ENCODE data around the gene MYCL.

MYCL gene

DNA sequence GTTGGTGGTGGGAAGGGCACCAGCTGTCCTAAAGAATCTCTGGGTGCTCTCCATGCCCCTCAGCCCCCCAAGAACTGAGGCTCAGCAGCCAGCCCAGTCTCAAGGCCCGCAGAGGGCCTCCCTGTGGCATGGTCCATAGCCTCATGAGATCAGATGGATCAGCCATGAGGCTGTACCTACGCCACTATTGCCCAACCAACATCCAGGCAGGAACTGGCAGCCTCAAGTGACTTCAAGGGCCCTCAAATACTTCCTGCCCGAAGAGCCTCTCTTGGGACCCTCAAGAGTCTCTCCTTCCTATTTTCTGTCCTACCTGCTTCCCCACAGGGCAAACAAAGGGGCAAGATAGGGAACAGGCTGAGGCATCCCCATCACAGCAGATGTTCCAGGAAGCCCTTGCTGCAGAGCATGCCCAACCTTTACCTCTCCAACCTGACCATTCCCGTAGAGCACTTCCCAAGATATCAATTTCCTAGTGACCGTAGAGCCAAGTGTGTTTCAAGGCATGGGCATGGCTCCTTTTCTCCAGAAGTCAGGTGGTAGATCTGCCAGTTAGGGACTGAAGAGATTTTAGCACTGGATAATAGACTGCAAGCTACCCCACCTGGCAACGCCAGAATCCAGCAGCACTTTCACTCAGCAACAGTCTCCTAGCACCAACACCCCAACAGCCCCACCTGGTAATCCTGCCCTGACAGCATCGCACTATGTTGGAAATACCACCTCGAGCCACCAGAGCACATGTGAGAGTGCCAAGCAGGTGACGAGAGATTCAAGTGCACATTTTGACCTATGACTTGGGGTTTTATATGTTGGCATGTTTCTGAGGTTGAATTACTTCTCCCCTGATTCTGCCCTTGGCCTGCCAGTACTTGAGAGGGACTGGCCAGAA lies 39.5 kb upstream of the MYCL start:
- ChIA-PET CTCF (interaction anchor here (1.0 kb wide), 2 partner anchors 16 to 33 kb away, joined by 3 read pairs; no protein-coding TSS in a partner anchor), POLR2A (no interaction called here)
- DNase-seq: no peak
- peaks cover 2 to 34% (median 17%) of the 10 kb centered on the region in 4 experiments for H3K4me1 ChIP-seq (ENCODE audit: control extremely low read depth in 1 of 4, control insufficient read depth in 4 of 4, insufficient read depth in 4 of 4, low read length in 3 of 4)
- H3K4me3 ChIP-seq (ENCODE audit: control insufficient read depth in 1 of 7, extremely low read depth in 1 of 7, insufficient read depth in 4 of 7, low read depth in 2 of 7, low read length in 6 of 7): no peak overlapping the region
- 98% methylated on average over 5 of the region's 9 CpGs for WGBS (ENCODE audit: insufficient coverage)
- H3K9me3 ChIP-seq (ENCODE audit: control extremely low read depth in 1 of 5, control insufficient read depth in 4 of 5, insufficient read depth in 2 of 5, low read depth in 1 of 5, low read length in 4 of 5): no peaks in the 10 kb centered on the region
- H3K27me3 ChIP-seq (replicated peaks in 2 of 5; ENCODE audit: control insufficient read depth in 4 of 5, insufficient read depth in 5 of 5, low read length in 4 of 5): no peaks in the 10 kb centered on the region
- H3K36me3 ChIP-seq (ENCODE audit: control insufficient read depth in 4 of 4, insufficient read depth in 4 of 4, low read length in 3 of 4): no peaks in the 10 kb centered on the region
- no peak overlapping the region for H3K27ac ChIP-seq (ENCODE audit: insufficient read depth in 1 of 2, low read depth in 1 of 2, low read length in 2 of 2, poor library complexity in 1 of 2, severe bottlenecking in 2 of 2)

DNA sequence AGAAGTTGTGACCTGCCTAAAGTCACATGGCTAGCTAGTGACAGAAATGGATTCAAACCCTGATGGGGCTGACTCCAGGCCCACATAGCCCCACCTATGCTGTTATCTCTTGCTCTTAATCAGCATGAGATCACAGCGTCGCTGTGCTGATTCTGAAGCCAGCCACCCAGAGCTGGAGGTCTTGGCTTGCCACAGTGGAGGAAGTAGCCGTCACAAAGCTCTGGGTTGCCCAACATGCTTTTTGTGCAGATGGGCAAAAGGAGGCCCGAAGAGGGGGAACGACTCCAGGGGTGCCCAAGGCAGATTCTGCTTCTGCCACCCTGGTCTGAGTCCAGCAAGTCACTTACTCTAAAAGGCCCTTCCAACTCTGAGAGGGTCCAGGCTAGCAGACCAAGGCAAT lies 38.5 kb upstream of the MYCL start:
- Histone ChIP-seq H3K4me1 (ENCODE audit: control extremely low read depth in 1 of 4, control insufficient read depth in 4 of 4, insufficient read depth in 4 of 4, low read length in 3 of 4) (peaks cover 2 to 42% (median 17%) of the 10 kb centered on the region in 4 experiments), H3K36me3 (ENCODE audit: control insufficient read depth in 4 of 4, insufficient read depth in 4 of 4, low read length in 3 of 4) (no peaks in the 10 kb centered on the region), H3K27ac (ENCODE audit: insufficient read depth in 1 of 2, low read depth in 1 of 2, low read length in 2 of 2, poor library complexity in 1 of 2, severe bottlenecking in 2 of 2) (no peak overlapping the region), H3K4me3 (ENCODE audit: control insufficient read depth in 1 of 7, extremely low read depth in 1 of 7, insufficient read depth in 4 of 7, low read depth in 2 of 7, low read length in 6 of 7) (no peak overlapping the region), H3K27me3 (replicated peaks in 2 of 5; ENCODE audit: control insufficient read depth in 4 of 5, insufficient read depth in 5 of 5, low read length in 4 of 5) (no peaks in the 10 kb centered on the region), H3K9me3 (ENCODE audit: control extremely low read depth in 1 of 5, control insufficient read depth in 4 of 5, insufficient read depth in 2 of 5, low read depth in 1 of 5, low read length in 4 of 5) (no peaks in the 10 kb centered on the region)
- DNase-seq: peak in 2 of 3 donors; percentile 59 to 61
- CTCF ChIA-PET: interaction anchor here (1.0 to 1.4 kb wide), 3 partner anchors 15 to 34 kb away, joined by 3 to 6 read pairs (median 3); no protein-coding TSS in a partner anchor
- POLR2A ChIA-PET: no interaction called here
- 36% methylated on average over 4 of the region's 5 CpGs for WGBS (ENCODE audit: insufficient coverage)

DNA sequence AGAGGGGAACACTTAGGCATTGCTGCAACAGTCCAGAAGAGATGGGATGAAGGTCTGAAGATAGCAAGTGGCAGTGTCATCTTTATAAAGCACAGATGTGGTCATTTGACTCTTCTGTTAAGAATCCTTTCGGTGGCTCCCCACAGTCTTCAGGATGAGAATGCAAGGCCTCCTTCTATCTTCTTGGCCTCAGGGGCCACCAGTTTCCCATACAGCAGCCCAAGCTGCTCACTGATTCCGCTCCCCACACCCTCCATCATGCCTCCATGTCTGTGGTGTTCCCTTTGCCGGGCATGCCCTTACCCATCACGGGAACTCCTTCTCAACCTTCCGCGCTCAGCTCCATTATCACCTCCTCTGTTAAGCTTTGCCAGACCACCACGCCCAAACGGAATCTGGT lies 37.1 kb upstream of the MYCL start:
- peaks cover 2 to 50% (median 22%) of the 10 kb centered on the region in 4 experiments for H3K4me1 ChIP-seq (ENCODE audit: control extremely low read depth in 1 of 4, control insufficient read depth in 4 of 4, insufficient read depth in 4 of 4, low read length in 3 of 4)
- WGBS (ENCODE audit: insufficient coverage): 97% methylated on average over 8 of the region's 8 CpGs
- H3K36me3 ChIP-seq (ENCODE audit: control insufficient read depth in 4 of 4, insufficient read depth in 4 of 4, low read length in 3 of 4): no peaks in the 10 kb centered on the region
- no peaks in the 10 kb centered on the region for H3K27me3 ChIP-seq (replicated peaks in 2 of 5; ENCODE audit: control insufficient read depth in 4 of 5, insufficient read depth in 5 of 5, low read length in 4 of 5)
- H3K27ac ChIP-seq (ENCODE audit: insufficient read depth in 1 of 2, low read depth in 1 of 2, low read length in 2 of 2, poor library complexity in 1 of 2, severe bottlenecking in 2 of 2): no peak overlapping the region
- no peaks in the 10 kb centered on the region for H3K9me3 ChIP-seq (ENCODE audit: control extremely low read depth in 1 of 5, control insufficient read depth in 4 of 5, insufficient read depth in 2 of 5, low read depth in 1 of 5, low read length in 4 of 5)
- CTCF ChIA-PET: interaction anchor here (0.7 to 1.4 kb wide), 4 partner anchors 12 to 93 kb away, joined by 3 to 6 read pairs (median 3); no protein-coding TSS in a partner anchor
- DNase-seq: no peak
- POLR2A ChIA-PET: no interaction called here
- no peak overlapping the region for H3K4me3 ChIP-seq (ENCODE audit: control insufficient read depth in 1 of 7, extremely low read depth in 1 of 7, insufficient read depth in 4 of 7, low read depth in 2 of 7, low read length in 6 of 7)

DNA sequence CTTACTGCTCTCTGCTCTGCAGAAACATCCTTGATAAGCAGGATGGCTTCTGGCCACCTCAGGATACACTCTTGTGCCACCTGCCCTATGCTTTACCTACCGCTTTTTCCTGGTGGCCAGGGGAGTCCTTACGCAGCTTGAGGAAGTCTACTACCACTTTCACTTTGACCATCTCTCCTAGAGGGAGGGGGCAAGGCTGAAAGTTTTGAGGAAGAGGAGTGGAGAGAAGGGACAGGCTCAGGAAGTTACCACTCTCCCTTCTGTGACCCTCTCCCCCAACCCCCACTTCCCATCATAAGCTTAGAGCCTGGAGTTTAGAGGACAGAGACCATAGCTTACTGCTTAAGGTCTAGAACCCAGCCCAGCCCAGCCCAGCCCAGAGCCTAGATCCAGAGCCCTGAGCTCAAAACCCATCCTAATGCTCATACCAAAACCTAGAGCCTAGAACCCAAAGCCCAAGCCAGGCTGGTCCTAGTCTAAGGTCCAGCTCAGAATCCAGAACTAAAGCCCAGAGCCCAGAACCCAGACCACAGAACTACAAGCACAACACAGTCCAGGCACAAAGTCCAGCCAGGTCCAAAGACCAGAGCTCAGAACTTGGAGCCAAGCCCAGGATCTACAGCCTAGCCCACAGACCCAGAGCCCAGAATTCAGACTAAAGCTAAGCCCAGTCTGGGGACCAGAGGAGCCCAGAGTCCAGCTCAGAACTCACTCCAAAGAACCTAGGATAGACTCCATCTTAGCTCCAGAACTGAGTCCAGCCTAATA lies 35.2 kb upstream of the MYCL start:
- Histone ChIP-seq H3K4me3 (ENCODE audit: control insufficient read depth in 1 of 7, extremely low read depth in 1 of 7, insufficient read depth in 4 of 7, low read depth in 2 of 7, low read length in 6 of 7) (peak overlapping the region in 5 of 7 experiments; percentile 12 to 62 (median 47)), H3K4me1 (ENCODE audit: control extremely low read depth in 1 of 4, control insufficient read depth in 4 of 4, insufficient read depth in 4 of 4, low read length in 3 of 4) (peaks cover 2 to 54% (median 22%) of the 10 kb centered on the region in 4 experiments), H3K27ac (ENCODE audit: insufficient read depth in 1 of 2, low read depth in 1 of 2, low read length in 2 of 2, poor library complexity in 1 of 2, severe bottlenecking in 2 of 2) (no peak overlapping the region), H3K9me3 (ENCODE audit: control extremely low read depth in 1 of 5, control insufficient read depth in 4 of 5, insufficient read depth in 2 of 5, low read depth in 1 of 5, low read length in 4 of 5) (no peaks in the 10 kb centered on the region), H3K27me3 (replicated peaks in 2 of 5; ENCODE audit: control insufficient read depth in 4 of 5, insufficient read depth in 5 of 5, low read length in 4 of 5) (no peaks in the 10 kb centered on the region), H3K36me3 (ENCODE audit: control insufficient read depth in 4 of 4, insufficient read depth in 4 of 4, low read length in 3 of 4) (no peaks in the 10 kb centered on the region)
- peak in 2 of 3 donors; percentile 74 to 75 for DNase-seq
- ChIA-PET POLR2A (interaction anchor here (1.0 kb wide), 1 partner anchor 24 kb away, joined by 3 read pairs; no protein-coding TSS in a partner anchor), CTCF (interaction anchor here (0.8 to 6.7 kb wide), 9 partner anchors 10 to 402 kb away, joined by 3 to 40 read pairs (median 4); no protein-coding TSS in a partner anchor)
- WGBS (ENCODE audit: insufficient coverage): no CpG with 5 or more reads among the region's 2 CpGs

DNA sequence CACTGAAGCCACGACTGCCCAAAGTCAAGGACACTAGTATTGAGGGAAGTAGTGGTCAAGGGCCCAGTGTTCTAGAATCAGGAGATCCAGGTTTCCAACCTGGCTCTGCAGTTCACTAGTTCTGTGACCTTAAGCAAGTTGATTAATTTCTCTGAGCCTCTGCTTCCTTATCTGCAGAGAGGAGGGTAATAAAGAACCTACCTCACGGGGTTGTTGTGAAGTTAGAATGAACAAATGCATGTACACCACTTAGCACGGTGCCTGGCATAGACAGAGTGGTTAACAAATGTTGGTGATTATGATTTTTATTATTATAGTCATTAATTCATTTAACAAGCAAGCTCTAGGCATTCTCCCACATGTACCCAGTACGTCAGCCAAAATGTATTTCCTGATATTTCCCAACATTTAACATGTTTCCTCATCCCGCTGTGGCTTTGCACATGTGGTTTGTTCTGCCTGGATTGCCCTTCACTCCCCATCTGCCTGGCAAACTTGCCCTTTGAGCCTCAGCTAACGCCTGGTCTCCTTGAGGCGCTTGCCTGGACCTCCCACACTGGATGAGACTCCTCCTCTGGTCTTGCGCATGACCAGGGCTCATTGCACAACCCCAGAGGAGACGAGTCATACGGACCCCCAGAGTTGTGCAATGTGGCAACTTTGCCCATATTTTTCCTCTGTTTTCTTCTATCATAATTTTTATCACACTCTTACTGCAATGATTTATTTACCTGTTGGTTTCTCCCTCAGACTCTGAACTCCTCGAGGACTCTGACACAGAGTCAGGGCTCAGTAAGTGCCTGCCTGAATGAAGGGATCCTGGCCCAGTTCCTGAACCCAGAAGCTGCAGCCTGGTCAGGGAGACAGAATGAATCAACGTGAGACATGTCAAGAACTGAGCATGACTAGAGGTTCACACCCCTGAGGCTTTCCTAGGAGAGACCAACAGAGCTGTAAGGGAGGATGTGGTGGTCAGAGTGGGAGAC lies 32.5 kb upstream of the MYCL start:
- ChIA-PET POLR2A (no interaction called here), CTCF (interaction anchor here (1.1 to 6.7 kb wide), 2 partner anchors 14 to 38 kb away, joined by 3 to 40 read pairs; no protein-coding TSS in a partner anchor)
- Histone ChIP-seq H3K36me3 (ENCODE audit: control insufficient read depth in 4 of 4, insufficient read depth in 4 of 4, low read length in 3 of 4) (no peaks in the 10 kb centered on the region), H3K9me3 (ENCODE audit: control extremely low read depth in 1 of 5, control insufficient read depth in 4 of 5, insufficient read depth in 2 of 5, low read depth in 1 of 5, low read length in 4 of 5) (no peaks in the 10 kb centered on the region), H3K27ac (ENCODE audit: insufficient read depth in 1 of 2, low read depth in 1 of 2, low read length in 2 of 2, poor library complexity in 1 of 2, severe bottlenecking in 2 of 2) (no peak overlapping the region), H3K4me3 (ENCODE audit: control insufficient read depth in 1 of 7, extremely low read depth in 1 of 7, insufficient read depth in 4 of 7, low read depth in 2 of 7, low read length in 6 of 7) (no peak overlapping the region), H3K4me1 (ENCODE audit: control extremely low read depth in 1 of 4, control insufficient read depth in 4 of 4, insufficient read depth in 4 of 4, low read length in 3 of 4) (peaks cover 0 to 40% (median 18%) of the 10 kb centered on the region in 4 experiments), H3K27me3 (replicated peaks in 2 of 5; ENCODE audit: control insufficient read depth in 4 of 5, insufficient read depth in 5 of 5, low read length in 4 of 5) (no peaks in the 10 kb centered on the region)
- 64% methylated on average over 9 of the region's 12 CpGs for WGBS (ENCODE audit: insufficient coverage)
- peak; percentile 35 to 68 (median 67) for DNase-seq

DNA sequence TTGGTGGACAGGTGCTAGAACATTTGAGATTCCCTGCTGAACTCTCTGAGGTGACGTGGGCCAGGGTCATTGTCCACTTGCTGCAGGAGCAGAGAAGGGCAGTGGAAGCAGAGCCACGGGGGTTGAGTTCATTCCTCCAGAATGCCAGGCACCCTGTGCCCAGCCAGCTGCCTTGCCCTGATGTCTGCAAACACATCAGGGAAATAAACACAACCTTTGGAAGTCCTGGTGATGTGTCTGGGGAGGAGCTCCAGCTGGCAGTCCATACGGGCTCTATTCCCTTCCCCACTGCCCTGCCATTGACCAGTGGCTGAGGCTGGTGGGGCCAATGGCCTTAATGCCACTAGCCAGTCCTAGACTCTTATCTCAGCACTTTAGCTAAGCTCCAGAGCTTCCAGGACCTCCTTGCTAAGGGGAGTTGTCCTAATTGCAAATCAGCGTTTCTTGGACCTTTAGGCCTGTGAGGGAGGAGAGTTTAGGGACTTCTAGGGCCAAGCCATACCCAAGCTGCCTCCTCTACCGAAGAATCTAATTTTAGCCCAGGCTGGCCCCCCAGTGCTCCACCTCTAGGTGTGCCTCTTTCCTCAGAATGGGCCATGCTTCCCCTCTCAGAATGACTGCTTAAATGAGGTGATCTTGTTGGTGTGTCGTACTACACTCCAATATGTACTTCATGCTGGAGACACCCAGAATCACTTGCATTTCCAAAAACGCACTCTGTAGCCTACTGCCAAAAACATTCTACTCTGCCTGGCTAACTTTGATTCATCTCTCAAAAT lies 27.3 kb upstream of the MYCL start:
- H3K27ac ChIP-seq (ENCODE audit: insufficient read depth in 1 of 2, low read depth in 1 of 2, low read length in 2 of 2, poor library complexity in 1 of 2, severe bottlenecking in 2 of 2): no peak overlapping the region
- POLR2A ChIA-PET: interaction anchor here (0.6 kb wide), 1 partner anchor 65 kb away, joined by 4 read pairs; no protein-coding TSS in a partner anchor
- WGBS (ENCODE audit: insufficient coverage): 91% methylated on average over 4 of the region's 7 CpGs
- H3K9me3 ChIP-seq (ENCODE audit: control extremely low read depth in 1 of 5, control insufficient read depth in 4 of 5, insufficient read depth in 2 of 5, low read depth in 1 of 5, low read length in 4 of 5): no peaks in the 10 kb centered on the region
- H3K27me3 ChIP-seq (replicated peaks in 2 of 5; ENCODE audit: control insufficient read depth in 4 of 5, insufficient read depth in 5 of 5, low read length in 4 of 5): no peaks in the 10 kb centered on the region
- H3K4me3 ChIP-seq (ENCODE audit: control insufficient read depth in 1 of 7, extremely low read depth in 1 of 7, insufficient read depth in 4 of 7, low read depth in 2 of 7, low read length in 6 of 7): no peak overlapping the region
- CTCF ChIA-PET: interaction anchor here (0.6 to 17.0 kb wide), 5 partner anchors 10 to 104 kb away, joined by 3 to 274 read pairs (median 3); no protein-coding TSS in a partner anchor
- peaks cover 0 to 22% (median 3%) of the 10 kb centered on the region in 4 experiments for H3K4me1 ChIP-seq (ENCODE audit: control extremely low read depth in 1 of 4, control insufficient read depth in 4 of 4, insufficient read depth in 4 of 4, low read length in 3 of 4)
- H3K36me3 ChIP-seq (ENCODE audit: control insufficient read depth in 4 of 4, insufficient read depth in 4 of 4, low read length in 3 of 4): no peaks in the 10 kb centered on the region
- no peak for DNase-seq

Measured in common myeloid progenitor, CD34-positive (primary cell).